Stimulated activated memory B cell treated with anti-CD40 and anti-IgM and Interleukin-4, amounts not matched to agents 10 μg/mL and 1 μg/mL and 100 μg/mL, for 72 hours (primary cell): ENCODE measurements around the gene WWOX.

Experiments
- ATAC-seq: fragments of 150-1000 bp; cut with Tn5 transposase; 2 replicates; pipeline ENCODE4 v1.10.0; 2021
- H3K27ac Mint-ChIP-seq: one replicate; pipeline ENCODE4 v1.8.0; 2022; ENCODE audit warnings: mild to moderate bottlenecking, mixed read lengths
- H3K27me3 Mint-ChIP-seq: one replicate; pipeline ENCODE4 v1.8.0; 2022; ENCODE audit warnings: mixed read lengths
- H3K36me3 Mint-ChIP-seq: one replicate; pipeline ENCODE4 v1.8.0; 2022; ENCODE audit warnings: mixed read lengths
- H3K4me1 Mint-ChIP-seq: one replicate; pipeline ENCODE4 v1.8.0; 2022; ENCODE audit warnings: mixed read lengths
- H3K4me3 Mint-ChIP-seq: one replicate; pipeline ENCODE4 v1.8.0; 2022; ENCODE audit warnings: mild to moderate bottlenecking, moderate library complexity, mixed read lengths
- H3K9me3 Mint-ChIP-seq: one replicate; pipeline ENCODE4 v1.8.0; 2022; ENCODE audit warnings: mixed read lengths

Gene WWOX

DNA sequence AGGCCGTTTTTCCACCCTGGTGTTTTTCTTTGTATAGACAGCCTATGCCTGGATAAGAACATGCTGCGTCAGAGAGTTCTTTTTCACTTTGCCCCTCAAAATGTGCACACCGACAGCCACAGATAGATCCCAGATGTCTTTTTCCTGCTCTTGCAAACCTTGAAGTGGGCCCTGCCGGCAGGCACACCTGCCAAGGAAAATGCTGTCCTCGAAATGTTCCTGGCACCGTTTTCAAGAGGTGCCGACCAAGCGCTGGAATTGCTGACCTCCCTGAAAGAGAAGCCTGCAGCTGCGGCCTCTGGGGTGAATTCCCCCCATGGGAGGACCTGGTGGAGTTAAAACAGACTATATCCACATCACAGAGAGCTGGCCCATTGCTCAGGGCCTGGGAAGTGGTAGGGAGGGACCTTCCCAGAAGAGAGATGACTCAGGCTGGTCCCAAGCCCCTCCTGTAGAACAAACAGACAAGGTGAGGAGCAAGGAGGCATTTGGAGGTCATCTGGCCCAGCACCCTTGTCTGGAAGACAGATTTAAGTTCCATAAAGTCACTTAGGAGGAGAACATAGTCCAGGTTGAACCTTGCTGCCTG lies 833.0 kb downstream of the WWOX start:
- H3K27ac Mint-ChIP-seq: no peak overlapping the region
- no peak for ATAC-seq

DNA sequence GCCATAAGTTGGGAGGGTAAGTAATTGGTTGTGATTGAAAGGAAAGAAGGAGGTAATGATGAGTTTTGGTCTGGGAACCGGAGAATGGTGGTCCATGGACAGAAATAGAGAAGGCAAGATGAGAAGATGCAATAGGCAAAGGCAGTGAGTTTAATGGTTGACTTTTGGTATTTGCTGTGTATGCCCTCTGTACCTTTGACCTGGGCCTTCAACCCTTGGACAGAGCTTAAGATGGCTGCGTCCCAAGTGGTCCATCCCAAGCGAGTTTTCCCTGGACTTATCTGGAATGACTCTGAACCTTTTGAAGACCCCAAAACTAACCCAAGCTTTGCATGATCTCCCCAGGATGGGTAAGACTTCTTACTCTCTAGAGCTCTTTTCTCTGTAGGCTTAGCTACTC lies 836.6 kb downstream of the WWOX start:
- Mint-ChIP-seq H3K27ac (no peak overlapping the region), H3K27me3 (peaks cover 22% of the 10 kb centered on the region)

More for the DNA sequence above, 833.0 kb downstream of the WWOX start:
- no peak overlapping the region for H3K4me3 Mint-ChIP-seq
- H3K9me3 Mint-ChIP-seq: no peaks in the 10 kb centered on the region
- H3K36me3 Mint-ChIP-seq: no peaks in the 10 kb centered on the region
- peaks cover 5% of the 10 kb centered on the region for H3K4me1 Mint-ChIP-seq
- H3K27me3 Mint-ChIP-seq: peaks cover 8% of the 10 kb centered on the region

DNA sequence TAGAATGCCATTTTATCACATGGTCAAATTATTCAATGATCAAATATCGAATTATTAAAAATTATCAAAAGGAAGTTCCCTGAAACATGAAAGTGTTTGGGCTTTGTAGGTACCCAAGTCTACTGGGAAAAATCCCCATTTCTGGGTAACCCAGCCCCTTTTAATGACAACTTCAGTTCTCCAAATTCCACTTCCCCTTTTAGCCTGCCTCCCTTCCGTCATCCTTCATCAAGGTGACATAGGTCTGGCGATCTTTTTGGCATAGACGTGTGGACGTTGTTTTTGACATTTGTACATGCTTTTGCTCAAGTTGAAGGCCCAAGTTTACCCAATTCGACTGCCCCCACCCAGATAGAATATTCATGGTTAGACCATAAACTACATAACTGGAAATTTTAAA lies 840.1 kb downstream of the WWOX start:
- Mint-ChIP-seq H3K4me3 (no peak overlapping the region), H3K27ac (no peak overlapping the region), H3K4me1 (peaks cover 27% of the 10 kb centered on the region), H3K9me3 (no peaks in the 10 kb centered on the region), H3K36me3 (peaks cover 6% of the 10 kb centered on the region), H3K27me3 (peaks cover 28% of the 10 kb centered on the region)
- ATAC-seq: peak; percentile 59

More for the DNA sequence above, 836.6 kb downstream of the WWOX start:
- H3K36me3 Mint-ChIP-seq: peaks cover 6% of the 10 kb centered on the region
- peaks cover 29% of the 10 kb centered on the region for H3K4me1 Mint-ChIP-seq
- no peaks in the 10 kb centered on the region for H3K9me3 Mint-ChIP-seq
- H3K4me3 Mint-ChIP-seq: no peak overlapping the region
- no peak for ATAC-seq

DNA sequence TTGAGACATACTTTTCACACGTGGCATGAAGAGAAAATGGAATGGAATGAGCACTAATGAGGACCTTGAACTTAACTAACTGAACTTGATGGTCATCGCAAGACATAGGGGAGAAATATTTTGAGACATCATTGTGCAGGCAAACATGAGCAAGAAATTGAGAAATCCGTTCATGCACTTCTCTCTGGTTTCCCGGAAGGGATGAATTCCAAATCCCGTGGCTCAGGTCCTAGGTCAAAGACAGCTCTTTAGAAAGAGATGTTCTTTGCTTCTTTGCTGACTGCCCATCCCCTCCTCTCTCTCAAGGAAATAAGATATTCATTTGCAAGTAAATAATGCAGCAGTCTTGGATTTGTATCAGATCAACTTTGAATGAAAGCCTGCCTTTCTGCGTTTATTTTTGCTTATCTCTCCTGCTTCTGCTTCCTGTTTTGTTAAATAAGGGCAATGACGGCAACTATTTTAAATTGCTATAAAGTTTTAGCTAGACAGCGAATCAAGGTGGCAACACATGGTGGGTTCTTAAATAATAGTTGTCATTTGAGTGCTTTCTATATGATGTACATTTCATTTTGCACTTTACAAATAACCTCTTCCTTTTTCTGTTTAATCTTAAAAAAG lies 843.3 kb downstream of the WWOX start:
- Mint-ChIP-seq H3K36me3 (peaks cover 6% of the 10 kb centered on the region), H3K4me3 (no peak overlapping the region), H3K27me3 (peaks cover 28% of the 10 kb centered on the region), H3K4me1 (peaks cover 24% of the 10 kb centered on the region), H3K27ac (peak overlapping the region; percentile 41), H3K9me3 (no peaks in the 10 kb centered on the region)
- no peak for ATAC-seq

DNA sequence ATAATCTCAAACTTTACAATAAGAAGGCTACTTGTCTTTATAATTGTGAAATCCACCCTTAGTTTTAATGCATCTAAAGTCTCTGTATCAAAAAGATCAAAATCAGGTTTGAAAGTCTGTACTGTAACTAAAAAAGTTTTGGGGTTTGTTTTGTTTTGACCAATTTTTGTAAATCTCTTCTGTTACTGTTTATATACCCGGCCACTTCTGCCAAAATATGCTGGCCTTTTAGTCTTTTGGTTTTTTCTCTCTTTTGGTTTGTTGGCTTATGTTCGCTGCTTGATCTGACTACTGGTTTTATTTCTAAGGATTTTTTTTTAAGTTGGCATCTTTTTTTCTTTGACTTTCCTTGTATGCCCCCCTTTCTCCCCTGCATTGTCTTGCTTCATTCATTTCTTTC lies 845.9 kb downstream of the WWOX start:
- H3K36me3 Mint-ChIP-seq: peaks cover 10% of the 10 kb centered on the region
- H3K27ac Mint-ChIP-seq: no peak overlapping the region
- no peak overlapping the region for H3K4me3 Mint-ChIP-seq
- no peak for ATAC-seq
- H3K27me3 Mint-ChIP-seq: peaks cover 17% of the 10 kb centered on the region
- peaks cover 6% of the 10 kb centered on the region for H3K9me3 Mint-ChIP-seq
- peaks cover 5% of the 10 kb centered on the region for H3K4me1 Mint-ChIP-seq

DNA sequence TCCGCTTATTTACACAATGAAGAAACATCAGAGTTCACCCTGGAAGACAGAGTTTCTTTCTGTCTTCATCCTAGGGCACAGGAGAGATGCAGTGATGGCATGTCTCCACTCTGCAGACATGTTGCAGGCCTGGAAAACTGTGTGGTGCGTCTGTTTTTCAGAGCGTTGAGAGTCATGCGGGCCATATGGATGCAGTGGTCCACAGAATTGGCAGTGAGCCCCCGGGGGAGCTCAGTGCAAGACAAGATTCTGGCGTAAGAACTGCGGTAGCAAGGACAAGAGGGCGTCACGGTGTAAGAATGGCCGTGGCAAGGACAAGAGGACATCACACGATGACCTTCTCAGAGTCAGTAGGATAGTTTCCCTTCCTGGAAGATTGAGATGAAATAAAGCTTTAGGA lies 847.1 kb downstream of the WWOX start:
- peaks cover 6% of the 10 kb centered on the region for H3K9me3 Mint-ChIP-seq

DNA sequence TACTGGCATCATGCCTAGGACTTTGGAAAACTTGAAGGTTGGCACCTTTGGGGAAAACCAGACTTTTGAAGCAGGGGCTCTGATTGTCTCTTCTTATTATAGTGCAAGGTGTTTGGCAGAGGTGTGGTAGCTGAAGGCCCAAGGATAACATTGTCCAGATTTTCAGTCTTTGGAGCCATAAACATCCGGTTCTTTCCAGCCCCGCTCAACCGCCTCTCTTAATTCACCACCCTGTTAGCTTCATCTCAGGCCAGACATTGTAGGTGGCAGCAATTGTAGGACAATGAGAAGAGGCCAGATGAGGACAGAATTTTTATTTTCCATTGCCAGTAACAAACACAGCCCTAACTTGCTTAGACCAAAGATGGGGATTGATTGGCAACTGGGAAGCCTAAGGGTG lies 851.3 kb downstream of the WWOX start:
- H3K27ac Mint-ChIP-seq: no peak overlapping the region
- H3K4me3 Mint-ChIP-seq: no peak overlapping the region
- peaks cover 9% of the 10 kb centered on the region for H3K27me3 Mint-ChIP-seq
- no peak for ATAC-seq
- peaks cover 6% of the 10 kb centered on the region for H3K36me3 Mint-ChIP-seq
- peaks cover 10% of the 10 kb centered on the region for H3K9me3 Mint-ChIP-seq
- no peaks in the 10 kb centered on the region for H3K4me1 Mint-ChIP-seq

More for the DNA sequence above, 847.1 kb downstream of the WWOX start:
- no peak overlapping the region for H3K4me3 Mint-ChIP-seq
- no peaks in the 10 kb centered on the region for H3K4me1 Mint-ChIP-seq
- peaks cover 6% of the 10 kb centered on the region for H3K36me3 Mint-ChIP-seq
- ATAC-seq: no peak
- peaks cover 11% of the 10 kb centered on the region for H3K27me3 Mint-ChIP-seq
- H3K27ac Mint-ChIP-seq: no peak overlapping the region

DNA sequence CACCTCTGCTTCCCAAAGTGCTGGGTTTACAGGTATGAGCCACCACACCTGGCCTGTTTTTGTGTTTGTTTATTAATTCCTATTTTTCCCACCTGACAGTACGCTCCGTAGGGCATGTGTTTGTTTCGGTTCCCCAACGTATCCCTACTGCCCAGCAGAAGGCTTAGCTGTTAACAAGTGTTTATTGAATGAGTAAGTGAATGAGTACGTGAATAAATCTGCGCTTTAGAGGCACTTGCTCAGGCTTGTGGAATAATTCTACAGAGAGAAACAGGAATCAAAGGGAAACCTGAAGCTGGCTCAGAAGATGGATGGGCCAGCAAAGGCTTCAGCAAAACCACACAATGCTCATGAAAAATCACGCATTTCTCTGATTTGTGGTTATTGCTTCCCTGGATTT lies 853.2 kb downstream of the WWOX start:
- Mint-ChIP-seq H3K27me3 (peaks cover 9% of the 10 kb centered on the region), H3K4me1 (no peaks in the 10 kb centered on the region), H3K4me3 (no peak overlapping the region), H3K9me3 (peaks cover 10% of the 10 kb centered on the region), H3K27ac (no peak overlapping the region), H3K36me3 (peaks cover 6% of the 10 kb centered on the region)
- ATAC-seq: no peak

DNA sequence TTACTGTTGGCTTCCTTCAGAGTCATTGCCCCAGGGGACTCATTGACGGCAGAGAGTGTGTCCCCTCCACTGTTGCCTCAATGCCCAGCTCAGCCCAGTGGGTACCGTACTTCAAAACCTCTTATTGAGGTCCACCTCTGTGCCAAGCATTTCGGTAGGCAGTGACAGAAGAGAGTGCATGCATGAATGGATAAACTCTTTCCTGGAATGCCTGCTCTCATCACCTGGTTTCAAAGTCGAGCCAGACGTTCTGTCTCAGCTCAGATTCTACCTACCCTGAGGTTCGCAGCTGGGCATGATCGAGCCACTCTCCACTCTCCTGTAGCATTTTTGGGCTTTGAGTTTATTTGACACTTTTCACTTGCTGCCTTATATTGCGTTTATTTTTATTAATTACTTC lies 854.1 kb downstream of the WWOX start:
- H3K4me1 Mint-ChIP-seq: no peaks in the 10 kb centered on the region
- peaks cover 10% of the 10 kb centered on the region for H3K9me3 Mint-ChIP-seq
- ATAC-seq: no peak
- peaks cover 9% of the 10 kb centered on the region for H3K27me3 Mint-ChIP-seq
- peaks cover 4% of the 10 kb centered on the region for H3K36me3 Mint-ChIP-seq
- H3K27ac Mint-ChIP-seq: no peak overlapping the region
- H3K4me3 Mint-ChIP-seq: no peak overlapping the region

DNA sequence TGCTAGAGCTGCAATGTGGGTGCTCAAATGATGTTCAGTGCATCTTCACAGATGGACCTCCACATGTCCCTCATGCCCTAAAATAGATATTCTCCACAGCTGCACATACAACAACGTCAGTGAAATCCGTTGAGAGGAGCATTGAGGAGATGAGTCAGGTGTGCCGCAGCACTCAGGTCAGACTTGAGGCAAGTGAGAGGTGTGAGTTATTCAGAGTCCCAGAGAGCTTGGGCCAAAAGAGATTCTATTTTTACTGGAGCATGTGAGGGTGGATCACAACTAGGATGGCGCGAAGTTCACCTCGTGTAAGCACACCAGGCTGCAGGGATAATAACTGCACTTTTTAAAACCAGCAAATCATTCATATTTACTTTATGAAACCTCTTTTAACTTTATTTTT lies 855.8 kb downstream of the WWOX start:
- Mint-ChIP-seq H3K27me3 (peaks cover 9% of the 10 kb centered on the region), H3K4me3 (no peak overlapping the region), H3K9me3 (peaks cover 7% of the 10 kb centered on the region), H3K36me3 (no peaks in the 10 kb centered on the region), H3K27ac (no peak overlapping the region), H3K4me1 (peaks cover 7% of the 10 kb centered on the region)
- ATAC-seq: no peak

DNA sequence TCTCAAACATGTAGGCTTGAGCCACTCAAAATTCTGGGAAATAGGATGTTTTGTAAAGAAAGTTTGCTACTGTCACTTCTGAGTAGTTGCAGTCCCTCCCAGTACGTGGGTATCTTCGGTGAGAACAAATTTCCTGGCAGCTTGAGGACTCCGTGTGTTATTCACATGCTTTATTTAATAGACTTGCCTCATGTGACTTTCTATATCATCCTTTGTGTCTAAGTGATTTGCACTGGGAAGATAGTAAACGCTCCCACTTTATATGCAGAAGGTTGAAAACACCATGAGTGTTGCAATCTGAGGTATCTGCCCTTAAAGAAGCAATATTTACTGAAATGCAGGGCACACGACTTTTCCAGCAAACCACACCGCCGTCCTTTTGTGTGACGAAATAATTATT lies 857.4 kb downstream of the WWOX start:
- peaks cover 9% of the 10 kb centered on the region for H3K27me3 Mint-ChIP-seq
- no peak for ATAC-seq
- peaks cover 10% of the 10 kb centered on the region for H3K9me3 Mint-ChIP-seq
- H3K4me3 Mint-ChIP-seq: no peak overlapping the region
- peaks cover 23% of the 10 kb centered on the region for H3K4me1 Mint-ChIP-seq
- H3K36me3 Mint-ChIP-seq: no peaks in the 10 kb centered on the region
- peak overlapping the region; percentile 25 for H3K27ac Mint-ChIP-seq

DNA sequence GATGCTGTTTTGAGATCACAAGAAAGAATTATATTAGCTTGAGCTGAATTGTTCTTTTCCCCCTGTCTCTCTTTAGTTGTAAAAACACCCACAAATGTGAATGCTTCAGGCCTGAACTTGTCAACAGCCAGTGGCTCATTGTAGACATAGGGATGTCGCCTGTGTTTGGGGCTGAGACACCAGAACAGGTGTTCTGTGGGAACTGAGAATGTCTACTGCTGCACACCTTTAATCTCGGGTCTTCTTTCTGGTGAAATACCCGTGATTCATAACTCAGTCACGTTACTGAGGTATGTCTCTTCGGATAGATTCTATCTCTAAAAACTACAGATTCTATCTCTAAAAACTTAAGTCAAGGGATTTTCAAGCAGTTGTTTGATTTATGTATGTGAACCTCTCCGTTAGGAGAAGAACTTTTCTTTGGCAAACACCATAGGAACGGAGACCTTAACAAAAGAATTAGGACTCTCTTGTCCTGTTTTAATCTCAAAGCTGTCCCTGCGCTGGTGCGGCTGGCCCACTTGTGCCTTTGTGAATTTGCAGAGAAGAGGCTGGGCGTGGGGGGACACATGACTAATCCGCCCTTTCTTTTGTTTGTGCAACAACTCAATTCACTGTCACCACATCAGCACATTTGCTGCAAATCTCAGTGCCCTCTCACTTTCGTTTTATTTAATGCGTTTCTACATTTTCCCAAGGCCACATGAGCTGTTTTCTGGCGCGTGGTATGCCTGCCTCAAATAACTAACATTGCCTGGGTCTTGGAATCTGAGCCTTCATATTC lies 858.1 kb downstream of the WWOX start:
- H3K36me3 Mint-ChIP-seq: no peaks in the 10 kb centered on the region
- H3K4me3 Mint-ChIP-seq: no peak overlapping the region
- peaks cover 10% of the 10 kb centered on the region for H3K9me3 Mint-ChIP-seq
- peak overlapping the region; percentile 25 for H3K27ac Mint-ChIP-seq
- H3K27me3 Mint-ChIP-seq: peaks cover 9% of the 10 kb centered on the region
- peak; percentile 34 for ATAC-seq
- peaks cover 27% of the 10 kb centered on the region for H3K4me1 Mint-ChIP-seq

DNA sequence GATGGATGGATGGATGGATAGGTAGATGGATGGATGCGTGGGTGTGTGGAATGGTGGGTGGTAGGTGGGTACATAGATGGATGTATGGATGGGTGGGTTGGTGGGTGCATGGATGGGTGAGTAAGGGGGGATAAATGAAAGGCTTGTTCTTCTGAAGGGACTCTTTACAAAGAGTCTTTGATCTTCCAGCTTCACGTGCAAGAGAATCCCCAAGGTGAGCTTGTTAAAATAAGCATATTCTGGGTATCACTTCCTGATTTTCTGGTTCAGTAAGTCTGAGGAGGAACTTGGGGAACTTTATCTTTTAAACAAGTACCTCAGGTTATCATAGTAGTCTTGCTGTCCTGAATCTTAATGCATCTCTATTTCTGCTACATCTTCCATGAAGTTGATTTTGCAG lies 862.0 kb downstream of the WWOX start:
- peak; percentile 83 for ATAC-seq
- H3K4me1 Mint-ChIP-seq: peaks cover 50% of the 10 kb centered on the region
- peaks cover 6% of the 10 kb centered on the region for H3K36me3 Mint-ChIP-seq
- peak overlapping the region; percentile 62 for H3K4me3 Mint-ChIP-seq
- H3K9me3 Mint-ChIP-seq: peaks cover 10% of the 10 kb centered on the region
- H3K27me3 Mint-ChIP-seq: no peaks in the 10 kb centered on the region
- H3K27ac Mint-ChIP-seq: peak overlapping the region; percentile 82

DNA sequence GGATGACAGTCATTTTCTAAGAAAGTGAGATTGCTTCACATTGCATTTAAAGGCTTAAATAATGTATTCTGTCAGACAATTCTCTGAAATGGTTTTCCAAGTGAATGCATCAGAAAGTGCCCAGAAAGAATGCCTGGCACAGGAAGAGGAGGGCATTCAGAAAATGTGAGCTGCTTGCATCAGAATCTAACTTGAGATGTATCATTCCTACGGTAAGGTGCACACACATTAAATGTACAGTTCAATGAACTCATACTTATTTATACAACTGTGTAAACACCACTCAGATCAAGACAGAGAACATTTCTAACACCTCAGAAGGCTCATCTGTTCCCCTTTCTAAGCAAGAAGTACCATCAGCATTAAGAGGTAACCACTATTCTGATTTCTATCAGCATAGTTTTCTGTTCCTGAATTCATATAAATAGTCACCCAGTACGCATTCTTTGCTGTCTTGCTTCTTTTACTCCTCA lies 863.0 kb downstream of the WWOX start:
- H3K4me3 Mint-ChIP-seq: no peak overlapping the region
- peak; percentile 96 for ATAC-seq
- H3K36me3 Mint-ChIP-seq: peaks cover 6% of the 10 kb centered on the region
- peak overlapping the region; percentile 82 for H3K27ac Mint-ChIP-seq
- H3K27me3 Mint-ChIP-seq: peaks cover 4% of the 10 kb centered on the region
- H3K4me1 Mint-ChIP-seq: peaks cover 57% of the 10 kb centered on the region
- peaks cover 10% of the 10 kb centered on the region for H3K9me3 Mint-ChIP-seq

DNA sequence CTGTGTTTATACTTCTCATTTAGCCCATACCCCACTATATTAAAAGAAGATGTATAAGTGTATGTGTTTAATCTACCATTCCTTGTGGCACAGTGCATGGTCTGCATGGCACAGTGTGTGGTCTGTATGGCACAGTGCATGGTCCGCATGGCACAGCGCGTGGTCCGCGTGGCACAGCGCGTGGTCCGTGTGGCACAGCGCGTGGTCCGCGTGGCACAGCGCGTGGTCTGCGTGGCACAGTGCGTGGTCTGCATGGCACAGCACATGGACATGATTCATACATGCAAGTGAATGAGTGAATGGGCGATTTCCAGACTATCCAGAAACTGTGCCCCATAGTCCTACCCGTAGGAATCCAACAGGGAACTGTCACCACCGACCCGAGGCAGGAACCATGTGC lies 868.5 kb downstream of the WWOX start:
- H3K36me3 Mint-ChIP-seq: peaks cover 6% of the 10 kb centered on the region
- H3K4me3 Mint-ChIP-seq: no peak overlapping the region
- no peak overlapping the region for H3K27ac Mint-ChIP-seq
- peaks cover 3% of the 10 kb centered on the region for H3K9me3 Mint-ChIP-seq
- no peak for ATAC-seq
- peaks cover 19% of the 10 kb centered on the region for H3K27me3 Mint-ChIP-seq
- H3K4me1 Mint-ChIP-seq: peaks cover 29% of the 10 kb centered on the region
